Measurements from ENCODE around the gene POU2AF2. TPM values are rescaled to one million over a fixed set of nuclear protein-coding genes. Genes with fewer than 3 reads are reported as not detected.
A peak's percentile ranks its signal among the peaks of the same experiment; 100 is the strongest.
"Not testable (repeated sequence)": the region's sequence is repeated elsewhere in the genome, so short reads cannot be mapped to it uniquely, and the experiment has no call there.

Gene POU2AF2
- total RNA-seq, 2 experiments from 2014 or later, result not detected

- Mint-ChIP-seq H3K36me3 (ENCODE audit: low read depth) (no peaks in the 10 kb centered on the region), H3K27ac (no peak overlapping the region), H3K27me3 (peaks cover 11% of the 10 kb centered on the region), H3K9me3 (no peaks in the 10 kb centered on the region), H3K4me1 (ENCODE audit: low read depth) (no peaks in the 10 kb centered on the region), H3K4me3 (no peak overlapping the region)
- CTCF ChIA-PET, result no interaction called here
- POLR2A ChIA-PET, result no interaction called here
- TF ChIP-seq, protein P1, sequence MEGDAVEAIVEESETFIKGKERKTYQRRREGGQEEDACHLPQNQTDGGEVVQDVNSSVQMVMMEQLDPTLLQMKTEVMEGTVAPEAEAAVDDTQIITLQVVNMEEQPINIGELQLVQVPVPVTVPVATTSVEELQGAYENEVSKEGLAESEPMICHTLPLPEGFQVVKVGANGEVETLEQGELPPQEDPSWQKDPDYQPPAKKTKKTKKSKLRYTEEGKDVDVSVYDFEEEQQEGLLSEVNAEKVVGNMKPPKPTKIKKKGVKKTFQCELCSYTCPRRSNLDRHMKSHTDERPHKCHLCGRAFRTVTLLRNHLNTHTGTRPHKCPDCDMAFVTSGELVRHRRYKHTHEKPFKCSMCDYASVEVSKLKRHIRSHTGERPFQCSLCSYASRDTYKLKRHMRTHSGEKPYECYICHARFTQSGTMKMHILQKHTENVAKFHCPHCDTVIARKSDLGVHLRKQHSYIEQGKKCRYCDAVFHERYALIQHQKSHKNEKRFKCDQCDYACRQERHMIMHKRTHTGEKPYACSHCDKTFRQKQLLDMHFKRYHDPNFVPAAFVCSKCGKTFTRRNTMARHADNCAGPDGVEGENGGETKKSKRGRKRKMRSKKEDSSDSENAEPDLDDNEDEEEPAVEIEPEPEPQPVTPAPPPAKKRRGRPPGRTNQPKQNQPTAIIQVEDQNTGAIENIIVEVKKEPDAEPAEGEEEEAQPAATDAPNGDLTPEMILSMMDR (IDR thresholded peaks at IDR 0.05), result no peak
- ATAC-seq (no peak), DNase-seq (no peak)
- intact Hi-C loops (cut with micrococcal nuclease), result no loop called here
Observed at GRCh38 chr11:111207213-111207612, 38.3 kb upstream of the POU2AF2 start.

- ATAC-seq (no peak), DNase-seq (no peak)
- ChIA-PET POLR2A (no interaction called here), CTCF (interaction anchor here (1.6 kb wide), 1 partner anchor 219 kb away, joined by 4 read pairs; no protein-coding TSS in a partner anchor)
- intact Hi-C loops (cut with micrococcal nuclease), result no loop called here
- TF ChIP-seq, protein P1 (IDR thresholded peaks at IDR 0.05), result no peak
- Mint-ChIP-seq H3K4me3 (no peak overlapping the region), H3K36me3 (ENCODE audit: low read depth) (no peaks in the 10 kb centered on the region), H3K27ac (no peak overlapping the region), H3K9me3 (no peaks in the 10 kb centered on the region), H3K4me1 (ENCODE audit: low read depth) (no peaks in the 10 kb centered on the region), H3K27me3 (peaks cover 11% of the 10 kb centered on the region)
Observed at GRCh38 chr11:111209543-111210355, 35.8 kb upstream of the POU2AF2 start.

GRCh38 chr11:111213256-111213655 lies 32.3 kb upstream of the POU2AF2 start:
- Mint-ChIP-seq H3K4me1 (ENCODE audit: low read depth) (no peaks in the 10 kb centered on the region), H3K27me3 (peaks cover 11% of the 10 kb centered on the region), H3K4me3 (no peak overlapping the region), H3K36me3 (ENCODE audit: low read depth) (no peaks in the 10 kb centered on the region), H3K27ac (no peak overlapping the region), H3K9me3 (no peaks in the 10 kb centered on the region)
- ChIA-PET CTCF (no interaction called here), POLR2A (no interaction called here)
- DNase-seq (no peak), ATAC-seq (no peak)
- TF ChIP-seq, protein P1 (IDR thresholded peaks at IDR 0.05), result no peak
- intact Hi-C loops (cut with micrococcal nuclease), result no loop called here

DNA sequence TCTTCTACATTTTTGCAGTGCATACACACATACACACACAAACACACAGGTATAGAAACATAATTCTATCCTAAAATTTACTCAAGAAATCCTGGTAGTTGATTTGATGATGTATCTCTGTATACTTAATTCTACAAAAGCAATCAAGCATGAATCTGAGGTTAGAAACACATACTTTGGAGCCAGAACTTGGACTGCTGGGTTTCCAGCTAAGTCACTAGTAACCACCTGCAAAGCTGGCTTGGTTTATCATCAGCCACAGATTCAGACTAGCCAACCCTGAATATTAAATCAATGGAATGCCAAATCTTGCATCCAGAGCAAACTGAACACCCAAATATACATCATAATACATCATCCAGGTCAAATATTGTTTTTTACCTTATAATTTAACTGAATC lies 24.8 kb upstream of the POU2AF2 start:
- TF ChIP-seq, protein P1 (IDR thresholded peaks at IDR 0.05), result no peak
- DNase-seq (no peak), ATAC-seq (no peak)
- Mint-ChIP-seq H3K9me3 (no peaks in the 10 kb centered on the region), H3K27me3 (peaks cover 25% of the 10 kb centered on the region), H3K27ac (no peak overlapping the region), H3K4me1 (ENCODE audit: low read depth) (peaks cover 8% of the 10 kb centered on the region), H3K4me3 (no peak overlapping the region), H3K36me3 (ENCODE audit: low read depth) (no peaks in the 10 kb centered on the region)
- intact Hi-C loops (cut with micrococcal nuclease), result no loop called here
- POLR2A ChIA-PET, result no interaction called here
- CTCF ChIA-PET, result interaction anchor here (0.7 to 1.6 kb wide), 3 partner anchors 9 to 15 kb away, joined by 3 to 9 read pairs (median 4); no protein-coding TSS in a partner anchor

- DNase-seq, result no peak
- ChIA-PET CTCF (interaction anchor here (0.9 to 1.6 kb wide), 2 partner anchors 9 to 14 kb away, joined by 4 to 9 read pairs; no protein-coding TSS in a partner anchor), POLR2A (no interaction called here)
- H3K4me3 Mint-ChIP-seq, result no peak overlapping the region
- ATAC-seq, result no peak
- H3K9me3 Mint-ChIP-seq, result no peaks in the 10 kb centered on the region
- H3K36me3 Mint-ChIP-seq (ENCODE audit: low read depth), result no peaks in the 10 kb centered on the region
- peaks cover 23% of the 10 kb centered on the region for H3K27me3 Mint-ChIP-seq
- intact Hi-C loops (cut with micrococcal nuclease), result no loop called here
- TF ChIP-seq, protein P1 (IDR thresholded peaks at IDR 0.05), result no peak
- no peak overlapping the region for H3K27ac Mint-ChIP-seq
- H3K4me1 Mint-ChIP-seq (ENCODE audit: low read depth), result peaks cover 8% of the 10 kb centered on the region
Observed at GRCh38 chr11:111221208-111221607, 24.3 kb upstream of the POU2AF2 start.

DNA sequence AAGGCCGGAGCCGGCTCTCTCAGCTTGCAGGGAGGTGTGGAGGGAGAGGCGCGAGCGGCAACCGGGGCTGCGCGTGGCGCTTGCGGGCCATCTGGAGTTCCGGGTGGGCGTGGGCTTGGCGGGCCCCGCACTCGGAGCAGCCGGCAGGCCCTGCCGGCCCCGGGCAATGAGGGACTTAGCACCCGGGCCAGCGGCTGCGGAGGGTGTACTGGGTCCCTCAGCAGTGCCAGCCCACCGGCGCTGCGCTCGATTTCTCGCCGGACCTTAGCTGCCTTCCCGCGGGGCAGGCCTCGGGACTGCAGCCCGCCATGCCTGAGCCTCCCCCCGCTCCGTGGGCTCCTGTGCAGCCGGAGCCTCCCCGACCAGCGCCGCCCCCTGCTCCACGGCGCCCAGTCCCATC lies 23.6 kb upstream of the POU2AF2 start:
- ATAC-seq, H3K9me3 Mint-ChIP-seq: not testable (repeated sequence)
- CTCF ChIA-PET, result interaction anchor here (1.6 kb wide), 1 partner anchor 8 kb away, joined by 9 read pairs; no protein-coding TSS in a partner anchor

GRCh38 chr11:111222821-111223455 lies 22.6 kb upstream of the POU2AF2 start:
- CTCF ChIA-PET, result interaction anchor here (1.2 kb wide), 1 partner anchor 846 kb away, joined by 3 read pairs; no protein-coding TSS in a partner anchor
- intact Hi-C loops (cut with micrococcal nuclease); H3K36me3 Mint-ChIP-seq (ENCODE audit: low read depth); H3K27ac Mint-ChIP-seq; H3K4me1 Mint-ChIP-seq (ENCODE audit: low read depth); POLR2A ChIA-PET; ATAC-seq; H3K9me3 Mint-ChIP-seq: not testable (repeated sequence)
- Mint-ChIP-seq H3K27me3 (peaks cover 23% of the 10 kb centered on the region), H3K4me3 (peak overlapping the region; percentile 67)
- peak; percentile 55 for DNase-seq

More for the DNA sequence above, 23.6 kb upstream of the POU2AF2 start:
- DNase-seq; H3K27ac Mint-ChIP-seq; H3K4me1 Mint-ChIP-seq (ENCODE audit: low read depth); POLR2A ChIA-PET; intact Hi-C loops (cut with micrococcal nuclease); H3K36me3 Mint-ChIP-seq (ENCODE audit: low read depth); H3K4me3 Mint-ChIP-seq: not testable (repeated sequence)
- H3K27me3 Mint-ChIP-seq, result peaks cover 23% of the 10 kb centered on the region

Measured in activated CD8-positive, alpha-beta T cell treated with anti-CD3 and anti-CD28 coated beads for 36 hours (primary cell).